Spleen (tissue), 7 donors: ENCODE data around the gene WWC1.

ENCODE experiments used
- CTCF ChIP-seq, 11 experiments: fragments of 200-600 bp in 7 of 11; fragments of 450-650 bp in 4 of 11; sonication (generic) in 4 of 11; IDR thresholded peaks in 8 of 11; conservative IDR thresholded peaks in 3 of 11; 1 replicate in 7 of 11; 2 replicates in 4 of 11; pipeline versions ENCODE4 v1.4.0 to v1.8.0; 2016 to 2021; ENCODE audit warnings: antibody characterized with exemption in 11 of 11, inconsistent platforms in 4 of 11, mild to moderate bottlenecking in 1 of 11
- POLR2A ChIP-seq, 3 donors: fragments of 450-650 bp; IDR thresholded peaks; one replicate each; pipeline ENCODE4 v1.5.1; 2017; ENCODE audit warnings: antibody characterized with exemption in 3 of 3, mild to moderate bottlenecking in 1 of 3
- POLR2AphosphoS5 ChIP-seq, 3 donors: sonication (generic); formaldehyde crosslinking; IDR thresholded peaks; one replicate each; pipeline ENCODE4 v1.5.1; 2017; ENCODE audit warnings: antibody characterized with exemption in 3 of 3
- donor health status: DM: no; HTN: no; CAD: no; lungs with moderate emphysema.
- donor health status: DM: no; HTN: no; CAD: no.
- donor health status: DM: no; HTN: no; CAD: no.

GRCh38 chr5:168302785-168303184 lies 11.3 kb downstream of the WWC1 start:
- TF ChIP-seq CTCF (IDR thresholded peaks at IDR 0.05 in 8 of 11, conservative IDR thresholded peaks at IDR 0.05 in 3 of 11) (no peak), POLR2A (IDR thresholded peaks at IDR 0.05) (no peak), POLR2AphosphoS5 (IDR thresholded peaks at IDR 0.05) (no peak)
